DND-41 (cell line): ENCODE results near the gene ZFHX3.

Experiments used
- EZH2 ChIP-seq: IDR thresholded peaks from 3 replicates; pipeline ENCODE4 v1.6.1; 2012; ENCODE audit warnings: borderline replicate concordance, low read depth, mild to moderate bottlenecking, moderate library complexity, low read length, inconsistent platforms; ENCODE audit not compliant: severe bottlenecking
- TF ChIP-seq, protein P1 (sequence below): IDR thresholded peaks from 2 replicates; pipeline ENCODE4 v1.5.1; 2012; ENCODE audit warnings: borderline replicate concordance, low read length, moderate library complexity, mild to moderate bottlenecking; ENCODE audit not compliant: poor library complexity, severe bottlenecking; ENCODE audit errors: extremely low read depth

DNA sequence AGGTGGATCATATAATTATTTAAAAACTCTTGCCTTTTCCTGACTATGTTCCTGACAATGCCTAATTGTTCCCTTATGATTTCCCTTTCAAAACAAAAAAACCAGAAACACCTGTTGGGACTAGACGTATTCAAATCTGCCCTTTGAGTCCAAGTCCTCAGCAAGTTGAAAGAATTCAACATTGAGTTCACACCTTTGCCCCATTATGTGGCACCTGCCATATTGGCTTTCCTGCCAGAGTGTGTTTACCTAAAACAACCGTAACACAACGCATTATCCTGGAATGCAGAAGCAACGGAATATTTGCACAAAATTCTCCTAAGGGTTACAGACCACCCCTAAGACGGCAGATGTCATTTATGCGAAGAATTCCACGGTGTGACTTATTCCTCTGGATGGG, 105.9 kb downstream of the ZFHX3 start:
- TF ChIP-seq, protein P1, sequence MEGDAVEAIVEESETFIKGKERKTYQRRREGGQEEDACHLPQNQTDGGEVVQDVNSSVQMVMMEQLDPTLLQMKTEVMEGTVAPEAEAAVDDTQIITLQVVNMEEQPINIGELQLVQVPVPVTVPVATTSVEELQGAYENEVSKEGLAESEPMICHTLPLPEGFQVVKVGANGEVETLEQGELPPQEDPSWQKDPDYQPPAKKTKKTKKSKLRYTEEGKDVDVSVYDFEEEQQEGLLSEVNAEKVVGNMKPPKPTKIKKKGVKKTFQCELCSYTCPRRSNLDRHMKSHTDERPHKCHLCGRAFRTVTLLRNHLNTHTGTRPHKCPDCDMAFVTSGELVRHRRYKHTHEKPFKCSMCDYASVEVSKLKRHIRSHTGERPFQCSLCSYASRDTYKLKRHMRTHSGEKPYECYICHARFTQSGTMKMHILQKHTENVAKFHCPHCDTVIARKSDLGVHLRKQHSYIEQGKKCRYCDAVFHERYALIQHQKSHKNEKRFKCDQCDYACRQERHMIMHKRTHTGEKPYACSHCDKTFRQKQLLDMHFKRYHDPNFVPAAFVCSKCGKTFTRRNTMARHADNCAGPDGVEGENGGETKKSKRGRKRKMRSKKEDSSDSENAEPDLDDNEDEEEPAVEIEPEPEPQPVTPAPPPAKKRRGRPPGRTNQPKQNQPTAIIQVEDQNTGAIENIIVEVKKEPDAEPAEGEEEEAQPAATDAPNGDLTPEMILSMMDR, result no peak
- no peak for TF ChIP-seq EZH2
